Trophoblast cell (in vitro differentiated cells and primary cell): ENCODE data around the gene NELFE.

Experiments
- DNase-seq, 2 donors: peaks; one replicate each; pipeline ENCODE4 v3.0.0-alpha.2; 2016
- H2AFZ ChIP-seq: 2 replicates; pipeline ENCODE4 v1.6.1; 2013; ENCODE audit warnings: low read length, moderate library complexity, mild to moderate bottlenecking; ENCODE audit not compliant: insufficient read depth, poor library complexity
- H2AK5ac ChIP-seq: 2 replicates; pipeline ENCODE4 v1.6.1; 2013; ENCODE audit warnings: mild to moderate bottlenecking, low read length
- H2BK120ac ChIP-seq: 2 replicates; pipeline ENCODE4 v1.6.1; 2013; ENCODE audit warnings: low read length, mild to moderate bottlenecking, moderate library complexity; ENCODE audit not compliant: insufficient read depth, poor library complexity
- H2BK12ac ChIP-seq: 2 replicates; pipeline ENCODE4 v1.6.1; 2013; ENCODE audit warnings: mild to moderate bottlenecking, low read length, moderate library complexity
- H2BK5ac ChIP-seq: 2 replicates; pipeline ENCODE4 v1.6.1; 2013; ENCODE audit warnings: low read length, low read depth, moderate library complexity, mild to moderate bottlenecking; ENCODE audit not compliant: poor library complexity
- H3K14ac ChIP-seq: 2 replicates; pipeline ENCODE4 v1.6.1; 2013; ENCODE audit warnings: mild to moderate bottlenecking, low read length
- H3K18ac ChIP-seq: 2 replicates; pipeline ENCODE4 v1.6.1; 2013; ENCODE audit warnings: mild to moderate bottlenecking, low read length
- H3K23ac ChIP-seq: 2 replicates; pipeline ENCODE4 v1.6.1; 2013; ENCODE audit warnings: low read length
- H3K27ac ChIP-seq: 2 replicates; pipeline ENCODE4 v1.5.1; 2013; ENCODE audit warnings: low read depth, mild to moderate bottlenecking, inconsistent platforms, low read length, moderate library complexity
- H3K27me3 ChIP-seq: 2 replicates; pipeline ENCODE4 v1.6.1; 2013; ENCODE audit warnings: inconsistent platforms, mild to moderate bottlenecking, low read length, moderate library complexity; ENCODE audit not compliant: insufficient read depth
- H3K36me3 ChIP-seq, 2 experiments: 1 replicate in 1 of 2; 2 replicates in 1 of 2; pipeline ENCODE4 v1.6.1; 2013; ENCODE audit warnings: low read length in 2 of 2, mild to moderate bottlenecking in 2 of 2, moderate library complexity in 1 of 2; ENCODE audit not compliant: insufficient read depth in 2 of 2, control insufficient read depth in 1 of 2
- H3K4ac ChIP-seq: 2 replicates; pipeline ENCODE4 v1.6.1; 2013; ENCODE audit warnings: low read depth, mild to moderate bottlenecking, low read length, moderate library complexity
- H3K4me1 ChIP-seq, 2 experiments: 1 replicate in 1 of 2; 2 replicates in 1 of 2; pipeline ENCODE4 v1.6.1; 2013; ENCODE audit warnings: low read length in 2 of 2, mild to moderate bottlenecking in 2 of 2, moderate library complexity in 1 of 2; ENCODE audit not compliant: insufficient read depth in 2 of 2, control insufficient read depth in 1 of 2
- H3K4me2 ChIP-seq: 2 replicates; pipeline ENCODE4 v1.6.1; 2013; ENCODE audit warnings: inconsistent platforms, mild to moderate bottlenecking, low read length, moderate library complexity
- H3K4me3 ChIP-seq: 2 replicates; pipeline ENCODE4 v1.5.1; 2013; ENCODE audit warnings: mild to moderate bottlenecking, low read depth, low read length, inconsistent platforms
- H3K79me1 ChIP-seq: one replicate; pipeline ENCODE4 v1.6.1; 2013; ENCODE audit warnings: low read length
- H3K79me2 ChIP-seq: 2 replicates; pipeline ENCODE4 v1.6.1; 2013; ENCODE audit warnings: low read length, mild to moderate bottlenecking; ENCODE audit not compliant: control insufficient read depth, insufficient read depth, poor library complexity
- H3K9ac ChIP-seq: 2 replicates; pipeline ENCODE4 v1.6.1; 2013; ENCODE audit warnings: mild to moderate bottlenecking, low read length
- H3K9me3 ChIP-seq: 2 replicates; pipeline ENCODE4 v1.6.1; 2013; ENCODE audit warnings: low read depth, mild to moderate bottlenecking, control low read depth, inconsistent platforms, low read length; ENCODE audit not compliant: insufficient read depth
- H4K12ac ChIP-seq: 2 replicates; pipeline ENCODE4 v1.6.1; 2013; ENCODE audit warnings: low read depth, mild to moderate bottlenecking, low read length, moderate library complexity
- H4K8ac ChIP-seq: 2 replicates; pipeline ENCODE4 v1.6.1; 2013; ENCODE audit warnings: low read depth, mild to moderate bottlenecking, low read length, moderate library complexity
- H4K91ac ChIP-seq: one replicate; pipeline ENCODE4 v1.6.1; 2013; ENCODE audit warnings: low read depth, mild to moderate bottlenecking, low read length, moderate library complexity
- WGBS: extraction: QIAGEN DNeasy Blood & Tissue Kit; methylation state at CpG from one replicate; pipeline ENCODE4 v1.1.7; 2013; ENCODE audit warnings: missing lambda C conversion rate; ENCODE audit not compliant: insufficient read length, insufficient coverage; ENCODE audit errors: extremely low coverage; 5-methylcytosine and 5-hydroxymethylcytosine counted together

Gene NELFE

GRCh38 chr6:31961616-31962015 lies 2.8 kb upstream of the NELFE start:
- Histone ChIP-seq H2BK5ac (no peak overlapping the region), H3K9me3 (no peaks in the 10 kb centered on the region), H4K91ac (no peak overlapping the region), H3K14ac (no peak overlapping the region), H3K79me1 (peaks cover 7% of the 10 kb centered on the region), H3K36me3 (peaks cover 52 to 58% of the 10 kb centered on the region in 2 experiments), H3K27ac (no peak overlapping the region), H3K18ac (no peak overlapping the region), H4K8ac (no peak overlapping the region), H3K23ac (no peak overlapping the region), H3K9ac (no peak overlapping the region), H3K4ac (no peak overlapping the region), H3K79me2 (peaks cover 12% of the 10 kb centered on the region), H2BK12ac (no peak overlapping the region), H2AFZ (no peak overlapping the region), H2BK120ac (no peak overlapping the region), H3K4me2 (no peak overlapping the region), H3K4me1 (peaks cover 8 to 11% of the 10 kb centered on the region in 2 experiments), H2AK5ac (no peak overlapping the region), H3K4me3 (no peak overlapping the region), H3K27me3 (no peaks in the 10 kb centered on the region), H4K12ac (no peak overlapping the region)
- WGBS, result no CpG with 5 or more reads among the region's 12 CpGs
- DNase-seq, result no peak

- H4K12ac ChIP-seq, result peak overlapping the region; percentile 91
- H2AFZ ChIP-seq, result peak overlapping the region; percentile 95
Observed at GRCh38 chr6:31958412-31958740, 395 bp downstream of the NELFE start.

GRCh38 chr6:31956796-31957195 lies 2.0 kb downstream of the NELFE start:
- DNase-seq, result no peak
- Histone ChIP-seq H4K8ac (no peak overlapping the region), H3K14ac (no peak overlapping the region), H2AK5ac (no peak overlapping the region), H2BK5ac (no peak overlapping the region), H3K4me2 (no peak overlapping the region), H4K12ac (no peak overlapping the region), H3K4me3 (no peak overlapping the region), H2BK120ac (no peak overlapping the region), H3K27me3 (no peaks in the 10 kb centered on the region), H3K4me1 (peaks cover 8 to 11% of the 10 kb centered on the region in 2 experiments), H3K27ac (no peak overlapping the region), H4K91ac (no peak overlapping the region), H2AFZ (no peak overlapping the region), H3K9me3 (no peaks in the 10 kb centered on the region), H3K79me1 (peaks cover 7% of the 10 kb centered on the region), H3K36me3 (peaks cover 45 to 53% of the 10 kb centered on the region in 2 experiments), H2BK12ac (no peak overlapping the region), H3K9ac (no peak overlapping the region), H3K23ac (no peak overlapping the region), H3K79me2 (peaks cover 12% of the 10 kb centered on the region), H3K4ac (no peak overlapping the region), H3K18ac (no peak overlapping the region)
- no CpG with 5 or more reads among the region's 3 CpGs for WGBS

More at GRCh38 chr6:31958412-31958740, 395 bp downstream of the NELFE start:
- Histone ChIP-seq H3K23ac (no peak overlapping the region), H3K79me1 (peaks cover 7% of the 10 kb centered on the region), H3K18ac (peak overlapping the region; percentile 27), H3K9ac (peak overlapping the region; percentile 94), H3K4me2 (peak overlapping the region; percentile 82), H3K27me3 (no peaks in the 10 kb centered on the region), H2BK12ac (no peak overlapping the region), H3K79me2 (peaks cover 12% of the 10 kb centered on the region), H3K36me3 (peaks cover 50 to 56% of the 10 kb centered on the region in 2 experiments), H3K27ac (no peak overlapping the region), H3K14ac (peak overlapping the region; percentile 85), H2AK5ac (peak overlapping the region; percentile 97), H3K4ac (peak overlapping the region; percentile 93), H2BK5ac (peak overlapping the region; percentile 51), H4K91ac (peak overlapping the region; percentile 89), H2BK120ac (peak overlapping the region; percentile 28), H3K4me1 (peaks cover 8 to 11% of the 10 kb centered on the region in 2 experiments), H4K8ac (peak overlapping the region; percentile 95), H3K4me3 (peak overlapping the region; percentile 95), H3K9me3 (no peaks in the 10 kb centered on the region)
- DNase-seq, result no peak
- no CpG with 5 or more reads among the region's 11 CpGs for WGBS

- Histone ChIP-seq H3K4me2 (no peak overlapping the region), H3K14ac (no peak overlapping the region), H3K4me1 (peaks cover 7% of the 10 kb centered on the region in 2 experiments), H3K79me1 (peaks cover 7% of the 10 kb centered on the region), H4K8ac (no peak overlapping the region), H4K12ac (no peak overlapping the region), H3K79me2 (peaks cover 12% of the 10 kb centered on the region), H2BK5ac (no peak overlapping the region), H3K27me3 (no peaks in the 10 kb centered on the region), H4K91ac (no peak overlapping the region), H3K18ac (no peak overlapping the region), H3K9me3 (no peaks in the 10 kb centered on the region), H2BK12ac (no peak overlapping the region), H3K23ac (no peak overlapping the region), H3K36me3 (peaks cover 36 to 52% of the 10 kb centered on the region in 2 experiments), H3K27ac (no peak overlapping the region), H3K4me3 (no peak overlapping the region), H3K4ac (no peak overlapping the region), H2AFZ (no peak overlapping the region), H3K9ac (no peak overlapping the region), H2BK120ac (no peak overlapping the region), H2AK5ac (no peak overlapping the region)
- WGBS, result no CpG with 5 or more reads among the region's 28 CpGs
- DNase-seq, result no peak
Observed at GRCh38 chr6:31954511-31954910, 4.3 kb downstream of the NELFE start.
